Brain microvascular endothelial cell (primary cell): ENCODE measurements around the gene PRPF18.

Source experiments
- DNase-seq: peaks from one replicate; pipeline ENCODE4 v3.0.0-alpha.2; 2020
- H3K27ac ChIP-seq: fragments of 250-450 bp; sonication (Bioruptor Pico); 2 replicates; pipeline ENCODE4 v1.5.1; 2020; ENCODE audit warnings: mild to moderate bottlenecking, moderate library complexity
- H3K27me3 ChIP-seq: fragments of 250-450 bp; sonication (Bioruptor Pico); replicated peaks from 2 replicates; pipeline ENCODE4 v1.5.1; 2020; ENCODE audit warnings: mild to moderate bottlenecking
- H3K36me3 ChIP-seq: fragments of 250-450 bp; sonication (Bioruptor Pico); replicated peaks from 2 replicates; pipeline ENCODE4 v1.5.1; 2020; ENCODE audit warnings: mild to moderate bottlenecking
- H3K4me3 ChIP-seq: 2 replicates; pipeline ENCODE4 v1.5.1; 2011; ENCODE audit warnings: low read depth, mild to moderate bottlenecking, control low read depth, low read length, moderate library complexity
- in situ Hi-C: cut with HindIII; loops from 2 replicates; pipeline ENCODE4 v1.10.0; 2017; ENCODE audit warnings: low sequenced_read_pairs, low pct_ligation_motif_present
- TF ChIP-seq, protein P1 (sequence below): IDR thresholded peaks from 2 replicates; pipeline ENCODE4 v1.5.1; 2011; ENCODE audit warnings: low read depth, mild to moderate bottlenecking, moderate library complexity, low read length, control low read depth, inconsistent platforms; ENCODE audit errors: missing control alignments

The PRPF18 gene

DNA sequence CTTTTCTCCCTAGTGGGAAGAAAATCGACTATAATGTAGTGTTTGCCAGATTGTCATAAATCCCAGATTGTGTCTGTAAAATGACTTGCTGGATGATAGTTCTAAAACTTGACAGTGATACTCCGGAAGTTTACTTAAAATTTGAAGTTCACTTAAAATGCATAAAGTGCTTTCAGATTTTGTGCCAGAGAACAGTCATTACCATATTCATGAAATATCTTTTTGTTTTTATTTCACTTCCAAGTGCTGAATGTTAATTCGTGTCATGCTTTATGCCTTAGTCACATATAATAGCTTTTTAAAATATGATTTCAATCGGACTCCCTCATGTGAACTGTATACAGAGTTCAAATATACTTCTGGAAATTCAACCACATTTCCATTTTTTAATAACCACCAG lies 30.4 kb downstream of the PRPF18 start:
- Histone ChIP-seq H3K36me3 (peaks cover 4% of the 10 kb centered on the region), H3K27me3 (no peaks in the 10 kb centered on the region), H3K4me3 (no peak overlapping the region), H3K27ac (no peak overlapping the region)
- in situ Hi-C loops = no loop called here
- TF ChIP-seq, protein P1, sequence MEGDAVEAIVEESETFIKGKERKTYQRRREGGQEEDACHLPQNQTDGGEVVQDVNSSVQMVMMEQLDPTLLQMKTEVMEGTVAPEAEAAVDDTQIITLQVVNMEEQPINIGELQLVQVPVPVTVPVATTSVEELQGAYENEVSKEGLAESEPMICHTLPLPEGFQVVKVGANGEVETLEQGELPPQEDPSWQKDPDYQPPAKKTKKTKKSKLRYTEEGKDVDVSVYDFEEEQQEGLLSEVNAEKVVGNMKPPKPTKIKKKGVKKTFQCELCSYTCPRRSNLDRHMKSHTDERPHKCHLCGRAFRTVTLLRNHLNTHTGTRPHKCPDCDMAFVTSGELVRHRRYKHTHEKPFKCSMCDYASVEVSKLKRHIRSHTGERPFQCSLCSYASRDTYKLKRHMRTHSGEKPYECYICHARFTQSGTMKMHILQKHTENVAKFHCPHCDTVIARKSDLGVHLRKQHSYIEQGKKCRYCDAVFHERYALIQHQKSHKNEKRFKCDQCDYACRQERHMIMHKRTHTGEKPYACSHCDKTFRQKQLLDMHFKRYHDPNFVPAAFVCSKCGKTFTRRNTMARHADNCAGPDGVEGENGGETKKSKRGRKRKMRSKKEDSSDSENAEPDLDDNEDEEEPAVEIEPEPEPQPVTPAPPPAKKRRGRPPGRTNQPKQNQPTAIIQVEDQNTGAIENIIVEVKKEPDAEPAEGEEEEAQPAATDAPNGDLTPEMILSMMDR = no peak
- DNase-seq = no peak

DNA sequence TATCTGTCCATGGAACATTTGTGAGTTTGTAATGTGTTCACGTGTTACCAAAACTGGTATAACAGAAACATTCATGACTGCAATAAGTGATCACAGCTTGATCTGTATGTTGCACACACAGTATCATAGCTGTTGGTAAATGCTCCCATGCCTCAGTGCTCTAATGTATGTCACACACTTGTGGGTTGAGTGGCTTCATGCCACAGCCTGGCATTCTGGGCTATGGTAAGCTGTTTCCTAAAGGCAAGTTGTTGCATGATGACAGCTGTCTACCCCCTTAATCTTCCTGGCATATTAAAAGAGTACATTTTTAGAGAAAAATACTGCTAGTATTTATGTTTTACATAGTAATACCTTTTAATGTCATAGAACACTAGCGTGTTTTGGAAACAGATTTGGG lies 35.2 kb downstream of the PRPF18 start:
- in situ Hi-C loops = no loop called here
- TF ChIP-seq, protein P1 = no peak
- H3K27me3 ChIP-seq = no peaks in the 10 kb centered on the region
- peaks cover 3% of the 10 kb centered on the region for H3K36me3 ChIP-seq
- DNase-seq = no peak
- H3K27ac ChIP-seq = no peak overlapping the region
- no peak overlapping the region for H3K4me3 ChIP-seq

DNA sequence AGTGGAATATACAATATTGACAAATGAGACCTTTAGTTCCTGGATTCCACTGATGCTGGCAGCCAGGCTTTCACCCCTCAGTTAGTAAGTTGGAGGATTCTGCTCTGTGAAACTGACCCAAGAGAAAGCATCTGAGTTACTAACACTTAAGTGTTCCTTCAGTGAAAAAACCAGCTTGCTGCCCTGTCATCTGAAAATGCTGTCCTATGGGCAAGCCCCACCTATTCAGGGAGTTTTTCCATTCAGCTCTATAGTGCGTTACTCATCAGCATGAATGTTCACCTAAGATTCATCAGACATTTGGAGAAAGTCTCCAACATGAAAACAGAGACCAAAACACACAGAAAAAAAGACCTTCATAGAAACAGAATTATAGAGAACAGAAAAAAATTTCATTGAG lies 37.9 kb downstream of the PRPF18 start:
- no peak for DNase-seq
- TF ChIP-seq, protein P1 = no peak
- Histone ChIP-seq H3K36me3 (no peaks in the 10 kb centered on the region), H3K27me3 (no peaks in the 10 kb centered on the region), H3K4me3 (no peak overlapping the region), H3K27ac (no peak overlapping the region)
- in situ Hi-C loops = no loop called here

DNA sequence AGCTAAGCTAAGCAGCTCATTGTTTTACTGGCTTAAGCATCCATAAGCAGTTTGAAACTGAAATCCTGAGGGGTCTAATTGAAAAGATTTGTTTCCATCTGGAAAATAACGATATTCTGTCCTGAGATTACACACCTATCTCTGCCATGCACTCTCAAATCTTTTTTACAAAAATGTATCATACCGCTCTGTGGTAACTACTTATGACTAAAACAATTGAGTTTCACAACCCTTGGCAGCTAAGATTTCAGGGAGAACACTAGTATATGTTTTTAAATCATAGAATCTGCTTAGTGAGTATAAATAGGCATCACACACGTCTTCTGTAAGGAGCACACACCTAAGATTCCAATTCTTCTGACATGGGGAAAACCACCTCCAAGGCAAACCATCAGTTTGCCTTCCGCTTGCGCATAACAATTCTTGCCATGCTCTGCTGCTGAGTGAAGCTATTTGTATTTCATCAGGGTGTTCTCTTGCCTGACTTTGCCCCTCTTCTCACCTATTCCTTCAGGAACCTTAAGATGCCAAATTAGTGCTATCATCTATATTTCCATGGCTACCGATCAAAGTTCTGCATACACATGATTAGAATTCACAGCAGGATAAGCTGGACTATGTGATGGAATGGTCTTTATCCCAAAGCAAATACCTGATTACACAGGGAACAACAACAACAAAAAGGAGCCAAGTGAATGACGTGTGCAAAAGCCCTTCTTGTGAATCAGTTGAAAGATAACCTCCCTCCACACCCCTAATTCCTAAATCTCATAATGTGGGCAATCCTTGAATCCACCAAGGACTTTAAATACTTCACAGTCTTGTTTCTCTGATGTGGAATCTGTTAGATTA lies 40.9 kb downstream of the PRPF18 start:
- in situ Hi-C loops = no loop called here
- Histone ChIP-seq H3K27ac (no peak overlapping the region), H3K27me3 (no peaks in the 10 kb centered on the region), H3K4me3 (no peak overlapping the region), H3K36me3 (peaks cover 6% of the 10 kb centered on the region)
- TF ChIP-seq, protein P1 = no peak
- DNase-seq = no peak

DNA sequence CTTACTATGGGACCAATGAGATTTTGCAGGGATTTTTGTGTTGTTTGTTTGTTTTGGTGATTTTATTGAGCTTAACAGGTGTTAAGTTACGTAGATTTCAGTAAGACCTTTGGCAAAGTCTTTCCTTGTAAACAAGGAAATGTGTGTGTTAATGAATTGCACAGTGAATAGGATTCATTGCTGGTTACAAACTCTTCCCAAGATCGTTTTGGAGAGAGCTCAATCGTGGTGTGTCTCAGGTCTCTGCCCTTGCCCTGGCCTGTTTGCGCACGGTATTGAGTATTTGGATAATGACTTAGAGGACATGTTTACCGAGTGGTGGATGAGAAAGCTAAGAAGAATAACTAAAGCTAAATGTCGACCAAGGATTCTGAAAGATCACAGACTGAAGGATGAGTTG lies 41.9 kb downstream of the PRPF18 start:
- in situ Hi-C loops = no loop called here
- TF ChIP-seq, protein P1 = no peak
- Histone ChIP-seq H3K27me3 (no peaks in the 10 kb centered on the region), H3K27ac (no peak overlapping the region), H3K4me3 (no peak overlapping the region), H3K36me3 (peaks cover 6% of the 10 kb centered on the region)
- no peak for DNase-seq

DNA sequence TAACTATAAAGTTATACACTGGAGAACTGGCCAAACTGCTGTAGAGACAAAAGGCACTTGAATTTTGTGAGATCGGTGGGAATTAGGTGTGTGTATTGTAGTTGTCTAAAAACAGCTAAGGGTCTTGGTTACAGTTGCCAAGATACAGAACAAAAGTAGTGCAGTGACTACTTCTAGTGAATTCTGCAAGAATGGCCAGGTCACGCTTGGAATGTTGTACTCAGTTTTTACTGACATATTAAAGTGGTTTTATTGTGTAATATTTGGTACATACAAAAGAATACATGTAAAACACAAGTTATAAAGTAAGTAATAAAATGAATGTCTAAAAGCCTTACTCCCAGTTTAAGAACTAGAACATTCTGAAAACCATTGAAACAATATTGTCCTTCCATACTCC lies 42.4 kb downstream of the PRPF18 start:
- Histone ChIP-seq H3K4me3 (no peak overlapping the region), H3K36me3 (peaks cover 6% of the 10 kb centered on the region), H3K27ac (no peak overlapping the region), H3K27me3 (no peaks in the 10 kb centered on the region)
- peak; percentile 42 for DNase-seq
- TF ChIP-seq, protein P1 = no peak
- in situ Hi-C loops = no loop called here
